Inflammatory macrophage treated with lipopolysaccharide for 1 hour (primary cell): Measurements from ENCODE around the gene TBX19.

Experiments
- DNase-seq, 2 donors: peaks; one replicate each; pipeline ENCODE4 v3.0.0-alpha.2; 2020 to 2022

The TBX19 gene

DNA sequence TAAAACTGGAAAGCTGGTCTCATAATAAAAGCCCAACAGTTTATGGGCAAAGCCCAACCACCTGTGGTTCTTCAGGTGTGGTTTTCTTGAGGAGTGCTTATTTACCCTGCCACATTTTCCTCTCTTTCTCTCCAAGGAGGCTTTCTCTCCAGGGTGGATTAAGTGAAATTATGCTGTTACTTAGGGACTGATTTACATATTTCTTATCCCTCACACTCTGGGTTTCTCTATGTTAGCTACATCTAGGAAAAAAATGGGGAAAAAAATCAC lies 4.8 kb downstream of the TBX19 start:
- no peak for DNase-seq

DNA sequence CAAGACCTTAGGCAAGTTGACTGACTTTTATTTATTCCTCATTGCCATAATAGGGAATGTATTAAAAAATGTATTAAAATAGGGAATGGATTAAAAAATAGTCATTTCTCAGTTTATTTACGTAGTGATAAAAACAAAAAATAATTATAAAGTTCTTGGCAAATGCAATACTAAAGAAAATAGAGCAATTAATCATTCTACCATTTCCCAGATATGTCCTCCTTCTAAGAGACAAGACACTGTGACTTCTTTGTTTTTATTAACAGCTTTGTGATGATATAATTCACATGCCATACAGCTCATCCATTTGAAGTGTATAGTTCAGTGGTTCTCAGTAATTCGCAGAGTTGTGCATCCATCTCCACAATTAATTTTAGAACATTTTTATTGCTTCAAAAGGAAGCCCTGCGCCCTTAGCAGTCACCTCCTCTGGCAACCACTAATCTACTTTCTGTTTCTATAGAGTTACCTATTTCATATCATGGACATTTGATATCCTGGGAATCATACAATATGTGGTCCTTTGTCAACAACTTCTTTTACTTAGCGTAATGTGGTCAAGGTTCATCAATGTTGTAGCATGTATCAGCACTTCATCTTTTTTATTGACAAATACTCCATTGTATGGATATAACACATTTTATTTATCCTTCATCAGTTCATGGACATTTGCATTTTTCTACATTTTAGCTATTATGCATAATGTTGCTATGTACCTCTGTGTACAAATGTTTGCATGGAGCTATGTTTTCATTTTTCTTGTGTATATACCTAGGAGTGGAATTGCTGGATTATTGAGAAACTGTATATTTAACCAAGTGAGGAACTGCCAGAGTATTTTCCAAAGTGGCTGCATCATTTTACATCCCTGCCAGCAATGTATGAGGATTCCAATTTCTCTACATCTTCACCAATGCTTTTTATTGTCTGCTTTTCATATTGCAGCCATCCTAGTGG lies 5.6 kb downstream of the TBX19 start:
- no peak for DNase-seq

DNA sequence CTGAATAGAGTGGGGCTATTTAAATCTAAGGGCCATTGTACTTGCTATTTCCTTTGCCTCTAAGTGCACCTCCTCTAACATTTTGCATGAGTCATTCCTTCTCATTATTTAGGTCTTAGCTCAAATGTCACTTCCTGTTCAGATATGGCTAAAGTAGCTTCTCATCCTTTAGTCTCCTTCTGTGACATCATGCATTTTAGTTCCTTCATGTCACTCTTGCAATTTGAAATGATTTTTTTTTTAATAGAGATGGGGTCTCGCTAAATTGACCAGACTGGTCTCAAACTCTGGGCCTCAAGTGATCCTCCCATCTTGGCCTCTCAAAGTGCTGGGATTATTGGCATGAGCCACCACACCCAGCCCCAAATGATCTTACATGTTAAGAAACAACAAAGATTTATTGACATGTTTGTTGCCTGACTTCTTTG lies 6.6 kb downstream of the TBX19 start:
- peak; percentile 16 to 21 for DNase-seq

DNA sequence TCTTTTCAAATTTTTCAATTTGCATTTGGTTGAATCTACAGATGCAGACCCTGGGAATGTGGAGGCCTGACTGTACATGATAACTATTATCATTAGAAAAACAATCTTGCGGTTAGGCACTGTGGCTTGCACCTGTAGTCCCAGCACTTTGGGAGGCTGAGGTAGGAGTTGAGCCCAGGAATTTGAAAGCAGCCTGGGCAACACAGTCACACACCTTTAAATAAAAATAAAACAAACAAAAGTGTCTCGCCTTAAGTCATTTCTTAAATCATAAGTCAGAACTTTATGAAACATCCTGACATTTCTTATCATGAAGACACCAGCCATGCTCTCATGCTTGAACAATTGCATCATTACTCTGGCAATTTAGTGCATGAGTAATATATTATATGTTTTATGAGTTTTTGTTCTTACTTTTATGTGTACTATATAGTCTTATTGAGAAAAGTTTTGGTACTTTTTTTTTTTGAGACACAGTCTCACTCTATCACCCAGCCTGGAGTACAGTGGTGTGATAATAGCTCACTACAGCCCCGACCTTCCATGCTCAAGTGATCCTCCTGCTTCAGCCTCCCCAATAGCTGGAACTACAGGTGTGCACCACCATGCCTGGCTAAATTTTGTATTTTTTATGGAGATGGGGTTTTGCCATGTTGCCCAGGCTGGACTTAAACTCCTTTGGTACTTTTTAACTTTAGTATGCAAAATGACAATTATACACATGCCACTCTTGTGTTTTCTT lies 7.8 kb downstream of the TBX19 start:
- DNase-seq: no peak

DNA sequence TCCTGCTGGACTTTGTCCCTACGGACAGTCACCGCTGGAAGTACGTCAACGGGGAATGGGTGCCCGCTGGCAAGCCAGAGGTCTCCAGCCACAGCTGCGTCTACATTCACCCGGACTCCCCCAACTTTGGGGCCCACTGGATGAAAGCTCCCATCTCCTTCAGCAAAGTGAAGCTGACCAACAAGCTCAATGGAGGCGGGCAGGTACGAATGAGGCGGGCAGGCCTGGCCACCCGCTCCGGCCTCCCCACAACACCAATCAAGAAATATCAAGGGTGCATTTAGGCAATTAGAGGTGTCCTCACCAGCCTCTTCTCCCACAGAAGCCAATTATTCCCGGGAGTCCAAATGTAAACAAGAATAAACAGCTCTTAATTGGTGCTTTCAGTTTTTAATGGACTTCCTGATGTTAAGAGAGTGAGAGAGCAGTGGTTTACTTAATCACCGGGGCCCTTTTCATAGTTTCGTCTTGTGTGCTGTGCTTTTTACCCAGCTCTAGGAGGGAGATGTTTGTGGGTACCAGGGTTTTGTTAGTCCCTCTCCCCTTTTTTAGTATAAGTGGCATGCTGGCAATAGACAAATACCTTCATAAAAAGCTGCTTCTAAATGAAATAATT lies 10.7 kb downstream of the TBX19 start:
- no peak for DNase-seq

DNA sequence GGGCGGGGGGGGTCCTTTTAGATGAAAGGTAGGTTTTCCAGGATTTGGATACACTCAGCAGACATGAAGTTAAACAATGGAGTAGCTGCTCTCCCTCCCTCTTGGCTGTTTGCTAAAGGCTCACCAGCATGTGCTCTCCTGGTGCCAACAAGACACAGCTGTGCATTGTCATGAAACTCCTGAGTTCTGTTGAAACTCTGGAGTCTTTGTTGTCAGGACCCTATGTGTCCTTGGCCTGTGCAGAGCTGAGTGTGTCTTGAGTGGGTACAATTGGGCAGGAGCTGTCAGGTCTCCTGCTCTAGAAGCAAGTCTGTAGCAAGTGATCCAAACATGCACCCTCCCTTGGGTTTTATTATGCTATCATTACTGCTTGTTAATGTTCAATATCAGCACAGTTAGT lies 12.7 kb downstream of the TBX19 start:
- no peak for DNase-seq

DNA sequence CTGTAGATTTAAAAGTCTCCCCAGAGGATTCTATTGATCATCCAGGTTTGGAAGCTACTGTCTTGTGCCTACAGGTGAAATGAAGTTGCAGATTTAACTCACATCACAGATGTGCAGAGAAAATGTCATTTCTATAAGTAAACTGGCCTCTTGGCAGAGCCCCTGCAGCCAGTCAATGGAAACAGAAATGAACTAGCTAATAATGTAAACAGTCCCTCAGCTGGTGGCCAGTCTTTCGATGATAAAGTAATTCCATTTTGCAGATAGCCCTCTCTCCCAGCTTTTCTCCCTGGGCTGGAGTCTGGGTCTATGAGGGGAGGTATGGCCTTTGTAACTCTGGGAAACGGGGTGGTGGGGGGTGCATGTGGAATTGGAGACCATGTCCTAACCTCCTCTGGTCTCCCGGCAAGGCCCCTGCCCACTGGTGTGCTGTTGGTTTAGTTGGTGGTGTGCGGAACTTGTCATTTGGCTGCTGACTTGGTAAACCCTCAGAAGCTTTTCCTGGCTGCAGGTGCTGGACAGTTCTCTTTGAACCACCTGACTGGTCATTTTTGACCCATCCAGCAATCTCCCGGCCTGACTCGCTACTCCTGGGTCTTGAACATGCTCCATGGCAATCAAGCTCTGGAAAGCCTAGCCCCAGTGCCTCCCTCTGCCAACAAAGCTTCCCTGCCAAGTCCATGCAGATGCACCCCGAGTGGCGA lies 14.9 kb downstream of the TBX19 start:
- DNase-seq: no peak

DNA sequence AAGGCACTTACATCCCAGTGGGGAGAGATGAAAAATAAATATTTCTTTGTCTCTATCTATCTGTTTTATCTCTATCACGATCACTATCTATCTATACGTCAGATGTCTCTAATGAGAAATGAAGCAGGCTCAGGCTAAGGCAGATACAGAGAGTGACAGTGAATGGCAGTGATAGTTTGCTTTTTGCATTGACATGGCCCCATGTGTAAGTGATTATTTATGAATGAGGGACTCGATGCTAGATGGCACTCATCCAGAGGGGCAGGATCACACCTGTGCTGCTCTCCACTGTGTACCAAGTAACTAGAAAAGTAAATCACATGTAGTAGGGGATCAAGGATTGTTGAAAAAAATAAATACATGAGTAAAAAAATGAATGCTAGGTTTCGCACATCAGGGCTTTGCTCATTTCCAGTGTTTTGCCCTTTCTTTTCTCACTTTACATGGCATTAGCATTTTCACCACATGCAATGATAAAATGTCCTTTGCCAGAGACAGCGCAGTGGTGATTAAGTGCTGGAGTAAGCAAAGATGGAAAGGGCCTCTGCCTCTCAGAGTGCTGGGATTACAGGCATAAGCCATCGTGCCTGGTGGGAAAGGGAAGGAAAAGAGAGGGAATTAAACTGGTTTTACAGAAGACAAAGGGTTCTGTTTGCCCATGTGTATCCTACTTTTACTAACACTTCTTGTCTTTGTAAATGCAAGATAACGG lies 16.5 kb downstream of the TBX19 start:
- DNase-seq: no peak

DNA sequence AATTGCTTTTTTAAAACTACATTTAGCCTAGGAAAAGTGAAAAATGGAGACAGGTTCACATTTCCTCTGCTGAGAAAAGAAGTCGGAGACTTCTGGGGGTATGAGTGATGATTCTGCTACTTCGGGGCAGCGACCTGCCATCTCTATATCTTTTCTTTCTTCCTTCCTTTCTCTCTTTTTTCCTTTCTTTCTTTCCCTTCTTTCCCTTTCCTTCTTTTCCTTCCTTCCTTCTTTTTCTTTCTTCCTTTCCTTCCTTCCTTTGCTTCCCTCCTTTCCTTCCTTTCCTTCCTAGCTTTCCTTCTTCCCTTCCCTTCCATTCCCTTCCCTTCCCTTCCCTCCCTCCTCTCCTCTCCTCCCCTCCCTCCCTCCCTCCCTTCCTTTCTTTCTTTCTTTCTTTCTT lies 17.8 kb downstream of the TBX19 start:
- no peak for DNase-seq

DNA sequence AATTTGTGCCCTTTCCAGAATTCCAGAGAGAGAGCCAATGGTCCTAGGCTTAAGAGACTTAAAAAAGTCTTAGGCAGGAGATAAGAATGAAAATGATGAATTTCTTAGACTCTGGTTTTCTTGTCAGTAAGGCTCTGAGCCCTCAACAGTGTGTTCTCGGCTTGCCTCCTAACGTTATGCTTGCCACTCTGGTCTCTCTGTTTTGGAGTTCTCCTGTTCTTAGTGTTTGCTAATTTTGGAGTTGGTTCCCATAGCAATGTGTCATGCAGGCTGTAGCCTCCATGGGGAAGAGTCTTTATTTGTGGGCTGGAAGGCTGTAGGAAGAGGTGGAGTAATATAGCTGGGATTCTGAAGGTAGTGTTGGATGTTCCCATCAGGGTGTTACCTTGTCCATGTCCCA lies 19.9 kb downstream of the TBX19 start:
- DNase-seq: no peak

DNA sequence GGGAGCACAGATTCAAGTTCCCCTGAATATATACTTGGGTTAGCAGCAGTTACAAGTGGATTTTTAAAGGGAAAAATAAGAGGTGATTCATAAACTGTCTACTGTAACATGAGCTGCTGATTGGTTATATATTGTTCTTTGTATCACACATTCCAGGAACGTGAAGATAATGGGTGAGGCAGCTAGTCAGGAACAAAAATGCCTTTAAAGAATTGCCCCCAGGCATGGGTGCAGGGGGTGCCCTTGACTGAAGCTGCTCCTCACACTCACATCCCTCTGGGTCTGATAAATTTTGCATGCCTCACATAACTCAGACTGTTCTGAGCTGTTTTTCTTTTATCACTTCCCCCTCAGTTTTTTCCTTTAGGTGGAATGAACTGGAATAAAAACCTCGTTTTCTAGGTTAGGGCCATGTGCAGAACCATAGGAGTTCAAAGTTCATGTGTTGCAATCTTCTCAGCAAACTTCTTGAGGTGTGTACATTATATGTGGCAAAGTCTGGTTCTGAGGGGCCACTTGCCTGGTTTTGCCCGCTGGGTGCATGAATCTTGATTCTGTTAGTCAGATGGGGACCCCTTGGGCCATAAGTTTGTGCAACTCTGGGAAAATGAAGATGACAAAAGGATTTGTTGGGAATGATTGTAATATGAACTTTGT lies 21.1 kb downstream of the TBX19 start:
- DNase-seq: no peak

DNA sequence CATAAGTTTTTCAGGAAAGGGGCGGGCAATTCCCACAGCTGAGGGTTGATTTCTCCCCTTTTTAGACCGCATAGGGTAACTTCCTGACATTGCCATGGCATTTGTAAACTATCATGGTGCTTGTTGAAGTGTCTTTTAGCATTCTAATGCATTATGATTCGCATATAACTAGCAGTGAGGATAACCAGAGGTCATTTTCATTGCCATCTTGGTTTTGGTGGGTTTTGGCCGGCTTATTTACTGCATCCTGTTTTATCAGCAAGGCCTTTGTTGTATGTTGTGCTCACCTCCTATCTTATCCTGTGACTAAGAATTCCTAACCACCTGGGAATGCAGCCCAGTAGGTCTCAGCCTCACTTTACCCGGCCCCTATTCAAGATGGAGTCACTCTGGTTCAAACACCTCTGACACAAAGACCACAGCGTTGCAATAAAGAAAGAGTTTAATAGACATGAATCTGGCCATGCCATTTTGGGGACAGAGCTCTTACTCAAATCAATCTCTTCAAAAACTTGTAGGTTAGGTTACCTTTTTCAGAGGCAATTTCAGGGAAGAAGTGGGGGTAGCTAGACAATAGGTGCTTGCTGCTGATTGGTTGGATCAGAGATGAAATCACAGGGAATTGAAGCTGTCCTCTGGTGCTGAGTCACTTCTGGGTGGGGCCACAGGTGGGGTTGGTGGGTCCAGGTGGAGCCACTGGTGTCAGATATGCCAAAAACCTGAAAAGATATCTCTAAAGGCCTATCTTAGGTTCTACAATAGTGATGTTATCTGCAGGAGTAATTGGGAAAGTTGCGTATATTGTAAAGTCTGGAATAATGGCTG lies 23.3 kb downstream of the TBX19 start:
- no peak for DNase-seq

DNA sequence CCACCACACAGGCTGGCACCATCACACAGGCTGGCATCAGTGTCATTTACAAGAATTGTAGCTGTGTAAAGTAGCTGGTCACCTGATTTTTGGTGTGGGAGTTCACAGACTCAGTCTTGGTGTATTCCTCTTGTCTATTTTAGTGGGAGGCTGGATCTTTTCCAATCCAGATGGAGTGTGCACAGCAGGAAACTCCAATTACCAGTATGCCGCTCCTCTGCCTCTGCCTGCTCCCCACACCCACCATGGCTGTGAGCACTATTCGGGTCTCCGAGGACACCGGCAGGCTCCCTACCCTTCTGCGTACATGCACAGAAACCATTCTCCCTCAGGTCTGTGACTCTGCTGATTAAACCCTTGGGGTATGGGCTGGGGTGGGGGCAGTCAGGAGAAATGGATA lies 24.2 kb downstream of the TBX19 start:
- DNase-seq: no peak

DNA sequence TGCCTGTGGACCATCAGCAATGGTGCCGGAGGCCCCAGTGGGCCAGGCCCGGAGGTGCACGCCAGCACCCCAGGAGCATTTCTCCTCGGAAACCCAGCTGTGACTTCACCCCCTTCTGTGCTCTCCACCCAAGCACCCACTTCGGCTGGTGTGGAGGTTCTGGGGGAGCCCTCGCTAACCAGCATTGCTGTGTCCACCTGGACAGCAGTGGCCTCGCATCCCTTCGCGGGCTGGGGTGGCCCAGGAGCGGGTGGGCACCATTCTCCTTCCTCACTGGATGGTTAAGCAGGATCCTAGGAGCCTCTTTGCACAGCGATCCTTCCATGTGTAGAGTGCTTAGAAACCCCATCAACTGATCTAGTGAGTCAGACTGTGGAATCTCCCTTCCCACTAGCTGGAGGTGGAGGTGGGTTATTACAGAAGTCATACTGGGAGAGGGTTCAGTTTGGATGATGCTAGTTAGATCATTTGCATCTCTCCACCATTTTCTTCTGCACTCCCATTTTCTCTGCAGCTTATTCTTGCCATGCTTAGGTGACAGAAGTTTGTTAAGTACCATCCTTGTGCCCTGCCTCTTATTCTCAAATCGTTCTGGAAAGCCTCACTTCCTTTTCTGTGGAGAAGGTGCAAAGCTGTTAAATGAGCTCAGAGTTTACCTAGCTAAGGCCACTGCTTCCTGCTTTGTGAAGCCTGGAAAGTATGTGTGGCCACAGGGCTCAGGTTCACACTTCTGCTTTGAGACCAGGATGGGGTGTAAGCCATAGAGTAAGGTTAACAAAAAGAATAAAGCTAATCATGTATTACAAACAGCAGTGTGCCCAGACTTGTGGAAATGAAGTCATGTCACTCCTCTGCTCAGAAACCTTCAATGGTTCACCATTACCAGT lies 32.3 kb downstream of the TBX19 start:
- DNase-seq: no peak

DNA sequence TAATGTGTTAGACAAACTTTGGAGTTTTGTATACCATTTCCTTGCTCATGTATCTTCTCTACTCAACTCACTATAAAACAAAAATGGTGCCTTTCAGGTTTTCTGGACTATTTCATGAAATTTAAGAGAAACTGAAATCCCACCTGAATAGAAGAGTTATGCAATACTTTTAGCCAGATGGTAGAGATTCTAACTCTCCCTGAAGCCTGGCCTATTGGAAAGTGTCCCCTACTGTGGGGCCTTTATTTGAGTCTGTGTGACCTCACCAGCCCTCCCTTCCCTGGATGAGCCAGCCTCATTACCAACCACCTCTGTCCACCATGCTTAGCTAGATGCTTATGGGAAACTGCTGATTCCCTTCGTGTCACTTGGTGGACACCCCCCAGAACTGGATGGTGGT lies 35.5 kb downstream of the TBX19 start:
- DNase-seq: no peak

DNA sequence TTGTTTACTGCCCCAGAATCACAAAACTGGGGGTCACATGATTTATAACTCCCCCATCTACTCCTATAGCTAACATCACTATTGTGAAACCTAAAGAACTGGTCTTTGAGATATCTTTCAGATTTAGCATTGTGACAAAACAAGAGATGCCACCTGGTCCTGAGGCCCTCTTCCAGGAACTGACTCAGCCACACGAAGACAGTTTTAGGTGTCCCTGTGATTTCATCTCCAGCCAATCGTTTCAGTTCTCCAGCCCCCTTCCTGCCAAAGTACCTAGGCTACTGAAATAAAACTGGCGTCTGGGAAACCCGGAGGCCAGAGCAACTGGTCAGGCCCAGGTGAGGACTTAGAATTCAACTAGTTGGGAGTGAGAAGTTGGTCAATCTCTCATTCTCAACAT lies 36.6 kb downstream of the TBX19 start:
- no peak for DNase-seq

DNA sequence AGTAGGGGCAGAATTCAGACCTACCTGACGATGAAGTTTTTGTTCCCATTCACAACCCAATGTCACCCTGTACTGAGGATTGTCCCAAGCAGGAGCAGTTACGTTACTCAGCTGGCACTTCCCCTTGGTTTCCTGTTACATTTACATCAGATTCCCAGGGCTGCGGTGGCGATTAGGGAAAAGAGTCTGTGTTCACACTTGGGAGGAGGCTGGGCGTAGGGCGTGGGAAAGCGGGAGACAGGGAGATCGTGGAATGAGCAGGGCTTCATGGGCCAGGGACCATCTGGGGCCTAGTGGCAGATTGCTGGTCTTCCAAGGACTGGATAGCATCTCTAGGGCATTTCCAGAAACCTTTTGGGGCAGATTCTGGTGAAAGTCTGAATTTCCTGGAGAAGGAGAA lies 39.0 kb downstream of the TBX19 start:
- no peak for DNase-seq

DNA sequence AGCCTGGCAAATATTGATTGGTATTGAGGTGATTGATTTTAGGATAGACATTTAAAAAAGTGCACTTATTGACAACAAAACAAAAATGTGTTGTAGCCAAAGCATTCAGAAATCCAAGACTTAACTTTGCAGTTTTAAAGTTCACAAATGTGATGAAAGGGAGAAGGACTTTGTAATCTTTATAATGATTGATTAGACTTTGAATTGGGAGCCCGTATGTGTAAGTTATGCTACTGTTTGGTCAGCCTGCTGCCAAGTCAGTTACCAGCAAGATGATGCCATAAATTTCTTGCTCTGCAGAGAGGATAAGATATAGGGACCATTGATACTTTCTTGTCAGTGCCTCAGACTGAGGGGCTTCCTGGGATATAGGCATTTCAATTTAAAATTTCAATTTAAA lies 39.5 kb downstream of the TBX19 start:
- no peak for DNase-seq

DNA sequence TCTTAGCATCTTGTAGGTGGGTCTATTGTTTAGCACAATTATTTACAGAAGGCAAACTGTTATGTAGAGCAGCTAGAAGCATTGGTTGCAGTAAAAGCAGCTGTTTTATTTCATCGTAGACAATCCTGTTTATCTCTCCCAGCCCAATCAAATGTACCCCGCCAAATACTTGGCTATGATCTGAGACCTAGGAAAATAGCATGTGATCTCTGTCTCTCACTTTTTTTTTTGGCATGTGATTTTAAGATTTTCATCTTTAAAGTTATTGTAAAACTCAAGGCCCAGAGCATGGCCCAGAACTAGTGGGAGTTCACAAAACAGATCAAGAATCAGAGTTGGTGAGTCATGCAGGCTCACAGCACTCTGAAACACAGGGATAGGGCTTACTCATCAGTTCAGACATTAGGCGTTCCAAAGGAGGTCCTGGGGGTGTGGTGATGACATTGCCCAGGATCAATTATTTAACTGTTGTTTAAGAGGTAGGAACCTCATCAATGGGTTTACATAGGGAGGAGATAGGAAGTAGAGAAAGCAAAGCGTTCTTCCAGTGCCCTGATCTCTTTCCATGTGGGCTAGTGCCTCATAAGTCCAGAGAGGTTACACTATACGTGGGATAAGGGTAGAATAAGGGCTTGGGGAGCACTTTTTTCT lies 40.2 kb downstream of the TBX19 start:
- DNase-seq: no peak

DNA sequence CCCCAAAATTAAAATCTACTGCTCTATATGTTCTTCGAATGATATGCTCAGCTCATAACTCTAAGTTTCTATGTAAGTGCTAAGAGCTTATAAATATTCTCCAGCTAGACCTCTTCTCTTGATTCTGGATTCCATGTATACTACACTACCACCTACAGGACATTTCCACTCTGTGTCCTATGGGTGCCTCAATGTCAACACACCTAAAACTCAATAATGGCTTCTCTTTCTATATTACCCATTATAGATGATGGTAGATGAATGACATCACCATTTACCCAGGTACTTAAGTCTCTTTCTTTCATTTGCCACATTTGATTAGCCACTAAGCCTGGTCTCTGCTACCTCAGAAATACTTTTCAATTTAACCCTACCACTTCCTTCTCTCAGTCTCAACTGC lies 41.3 kb downstream of the TBX19 start:
- no peak for DNase-seq
